ENCODE measurements around the gene ITGB5. TPM values are rescaled to one million over a fixed set of nuclear protein-coding genes. Genes with fewer than 3 reads are reported as not detected.
"Not testable (repeated sequence)": the region's sequence is repeated elsewhere in the genome, so short reads cannot be mapped to it uniquely, and the experiment has no call there.

Gene ITGB5
- polyA plus RNA-seq, 3 donors = 0.68 to 1.2 (median 1.0) TPM

DNA sequence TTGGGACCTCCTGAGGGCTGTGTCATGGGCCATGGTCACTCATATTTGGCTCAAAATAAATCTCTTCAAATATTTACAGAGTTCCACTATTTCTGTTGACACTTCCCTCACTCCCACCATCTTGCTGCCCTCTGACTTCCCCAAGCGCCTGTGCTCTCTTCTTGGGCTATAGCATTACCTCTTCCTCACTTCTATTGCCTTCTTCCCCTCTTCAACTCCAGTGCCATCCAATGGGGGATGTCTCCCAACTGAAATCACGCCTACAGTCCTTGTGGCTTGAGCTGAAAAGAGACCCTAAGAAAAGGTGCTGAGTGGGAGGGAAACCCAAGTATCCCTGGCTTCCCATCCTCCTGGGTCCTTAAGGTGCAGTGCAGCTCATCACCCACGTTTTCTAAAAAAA lies 135.1 kb downstream of the ITGB5 start:
- Histone ChIP-seq H3K79me2 (ENCODE audit: insufficient read depth, low read length) (no peaks in the 10 kb centered on the region), H3K4me2 (replicated peaks; ENCODE audit: extremely low read depth, low read length, poor library complexity, severe bottlenecking) (no peak overlapping the region), H3K9me3 (replicated peaks in 1 of 2; ENCODE audit: control insufficient read depth in 1 of 2, insufficient read depth in 1 of 2, low read length in 2 of 2) (no peaks in the 10 kb centered on the region), H3K9ac (ENCODE audit: insufficient read depth, low read length, poor library complexity, severe bottlenecking) (no peak overlapping the region), H3K4me3 (replicated peaks in 1 of 3; ENCODE audit: low read depth in 2 of 3, low read length in 3 of 3) (no peak overlapping the region), H3K27me3 (ENCODE audit: control insufficient read depth in 2 of 2, insufficient read depth in 2 of 2, low read length in 2 of 2) (no peaks in the 10 kb centered on the region), H3K4me1 (ENCODE audit: control insufficient read depth in 1 of 2, insufficient read depth in 2 of 2, low read length in 2 of 2) (no peaks in the 10 kb centered on the region), H3K27ac (ENCODE audit: low read depth in 1 of 2, low read length in 2 of 2) (no peak overlapping the region), H4K20me1 (ENCODE audit: insufficient read depth, low read length) (no peaks in the 10 kb centered on the region), H3K36me3 (replicated peaks in 1 of 2; ENCODE audit: control insufficient read depth in 1 of 2, insufficient read depth in 2 of 2, low read length in 2 of 2) (peaks cover 0 to 6% of the 10 kb centered on the region in 2 donors), H2AFZ (ENCODE audit: insufficient read depth, low read depth, low read length, poor library complexity, severe bottlenecking) (no peak overlapping the region)
- H3K4me1 Mint-ChIP-seq = peaks cover 1% of the 10 kb centered on the region
- WGBS (ENCODE audit: insufficient coverage) = 100% methylated on average over 1 of the region's 3 CpGs
- H3K9me3 Mint-ChIP-seq = no peaks in the 10 kb centered on the region
- H3K27ac Mint-ChIP-seq = no peak overlapping the region
- TF ChIP-seq, protein P1, sequence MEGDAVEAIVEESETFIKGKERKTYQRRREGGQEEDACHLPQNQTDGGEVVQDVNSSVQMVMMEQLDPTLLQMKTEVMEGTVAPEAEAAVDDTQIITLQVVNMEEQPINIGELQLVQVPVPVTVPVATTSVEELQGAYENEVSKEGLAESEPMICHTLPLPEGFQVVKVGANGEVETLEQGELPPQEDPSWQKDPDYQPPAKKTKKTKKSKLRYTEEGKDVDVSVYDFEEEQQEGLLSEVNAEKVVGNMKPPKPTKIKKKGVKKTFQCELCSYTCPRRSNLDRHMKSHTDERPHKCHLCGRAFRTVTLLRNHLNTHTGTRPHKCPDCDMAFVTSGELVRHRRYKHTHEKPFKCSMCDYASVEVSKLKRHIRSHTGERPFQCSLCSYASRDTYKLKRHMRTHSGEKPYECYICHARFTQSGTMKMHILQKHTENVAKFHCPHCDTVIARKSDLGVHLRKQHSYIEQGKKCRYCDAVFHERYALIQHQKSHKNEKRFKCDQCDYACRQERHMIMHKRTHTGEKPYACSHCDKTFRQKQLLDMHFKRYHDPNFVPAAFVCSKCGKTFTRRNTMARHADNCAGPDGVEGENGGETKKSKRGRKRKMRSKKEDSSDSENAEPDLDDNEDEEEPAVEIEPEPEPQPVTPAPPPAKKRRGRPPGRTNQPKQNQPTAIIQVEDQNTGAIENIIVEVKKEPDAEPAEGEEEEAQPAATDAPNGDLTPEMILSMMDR (IDR thresholded peaks at IDR 0.05) = no peak
- DNase-seq = no peak
- no peak overlapping the region for H3K4me3 Mint-ChIP-seq
- H3K27me3 Mint-ChIP-seq (ENCODE audit: low read depth in 3 of 3) = peaks cover 0 to 3% (median 1%) of the 10 kb centered on the region in 3 donors
- intact Hi-C loops (cut with micrococcal nuclease) = no loop called here
- H3K36me3 Mint-ChIP-seq = peaks cover 3 to 5% of the 10 kb centered on the region in 2 donors

DNA sequence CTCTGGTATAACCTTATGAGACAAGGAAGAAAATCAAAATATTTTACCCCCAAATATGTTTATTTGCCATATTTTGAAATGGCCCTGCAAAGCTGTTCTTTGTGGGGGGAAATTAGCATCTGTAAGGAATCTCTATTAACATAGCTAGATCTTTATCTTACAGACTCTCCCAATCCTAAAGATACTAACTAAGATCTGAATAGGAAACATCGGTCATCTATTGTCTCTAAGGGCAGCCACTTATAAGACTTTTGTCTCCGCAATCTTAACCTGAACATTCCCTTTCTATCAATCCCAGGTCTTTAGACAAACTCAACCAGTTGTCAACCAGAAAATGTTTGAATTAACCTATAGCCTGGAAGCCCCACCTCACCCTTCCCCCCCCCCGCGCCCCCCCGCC lies 135.7 kb downstream of the ITGB5 start:
- Mint-ChIP-seq H3K27ac (no peak overlapping the region), H3K27me3 (ENCODE audit: low read depth in 3 of 3) (peaks cover 0 to 2% (median 1%) of the 10 kb centered on the region in 3 donors), H3K9me3 (no peaks in the 10 kb centered on the region), H3K4me1 (peaks cover 1% of the 10 kb centered on the region), H3K36me3 (peaks cover 7 to 11% of the 10 kb centered on the region in 2 donors), H3K4me3 (no peak overlapping the region)
- H3K27me3 ChIP-seq (ENCODE audit: control insufficient read depth in 2 of 2, insufficient read depth in 2 of 2, low read length in 2 of 2) = no peaks in the 10 kb centered on the region
- no peak overlapping the region for H3K9ac ChIP-seq (ENCODE audit: insufficient read depth, low read length, poor library complexity, severe bottlenecking)
- H3K9me3 ChIP-seq (replicated peaks in 1 of 2; ENCODE audit: control insufficient read depth in 1 of 2, insufficient read depth in 1 of 2, low read length in 2 of 2) = no peaks in the 10 kb centered on the region
- no peaks in the 10 kb centered on the region for H3K4me1 ChIP-seq (ENCODE audit: control insufficient read depth in 1 of 2, insufficient read depth in 2 of 2, low read length in 2 of 2)
- H3K4me2 ChIP-seq (replicated peaks; ENCODE audit: extremely low read depth, low read length, poor library complexity, severe bottlenecking) = no peak overlapping the region
- H3K79me2 ChIP-seq (ENCODE audit: insufficient read depth, low read length) = no peaks in the 10 kb centered on the region
- no peak overlapping the region for H3K27ac ChIP-seq (ENCODE audit: low read depth in 1 of 2, low read length in 2 of 2)
- no CpG with 5 or more reads among the region's 5 CpGs for WGBS (ENCODE audit: insufficient coverage)
- DNase-seq = no peak
- TF ChIP-seq, protein P1 (IDR thresholded peaks at IDR 0.05) = no peak
- H2AFZ ChIP-seq (ENCODE audit: insufficient read depth, low read depth, low read length, poor library complexity, severe bottlenecking) = no peak overlapping the region
- no peak overlapping the region for H3K4me3 ChIP-seq (replicated peaks in 1 of 3; ENCODE audit: low read depth in 2 of 3, low read length in 3 of 3)
- no peaks in the 10 kb centered on the region for H4K20me1 ChIP-seq (ENCODE audit: insufficient read depth, low read length)
- peaks cover 0 to 12% of the 10 kb centered on the region in 2 donors for H3K36me3 ChIP-seq (replicated peaks in 1 of 2; ENCODE audit: control insufficient read depth in 1 of 2, insufficient read depth in 2 of 2, low read length in 2 of 2)
- intact Hi-C loops (cut with micrococcal nuclease) = no loop called here

DNA sequence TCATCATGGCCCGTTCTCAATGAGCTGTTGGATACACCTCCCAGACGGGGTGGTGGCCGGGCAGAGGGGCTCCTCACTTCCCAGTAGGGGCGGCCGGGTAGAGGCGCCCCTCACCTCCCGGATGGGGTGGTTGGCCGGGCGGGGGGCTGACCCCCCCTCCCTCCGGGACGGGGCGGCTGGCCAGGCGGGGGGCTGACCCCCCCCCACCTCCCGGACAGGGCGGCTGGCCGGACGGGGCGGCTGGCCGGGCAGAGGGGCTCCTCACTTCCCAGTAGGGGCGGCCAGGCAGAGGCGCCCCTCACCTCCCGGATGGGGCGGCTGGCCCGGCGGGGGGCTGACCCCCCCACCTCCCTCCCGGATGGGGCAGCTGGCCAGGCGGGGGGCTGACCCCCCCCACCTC lies 137.3 kb downstream of the ITGB5 start:
- H3K4me2 ChIP-seq (replicated peaks; ENCODE audit: extremely low read depth, low read length, poor library complexity, severe bottlenecking); H3K9ac ChIP-seq (ENCODE audit: insufficient read depth, low read length, poor library complexity, severe bottlenecking); H3K27me3 ChIP-seq (ENCODE audit: control insufficient read depth in 2 of 2, insufficient read depth in 2 of 2, low read length in 2 of 2); H3K79me2 ChIP-seq (ENCODE audit: insufficient read depth, low read length); H3K4me1 Mint-ChIP-seq; H3K4me3 Mint-ChIP-seq; H3K9me3 Mint-ChIP-seq; H2AFZ ChIP-seq (ENCODE audit: insufficient read depth, low read depth, low read length, poor library complexity, severe bottlenecking); H3K27me3 Mint-ChIP-seq (ENCODE audit: low read depth in 3 of 3); H3K9me3 ChIP-seq (replicated peaks in 1 of 2; ENCODE audit: control insufficient read depth in 1 of 2, insufficient read depth in 1 of 2, low read length in 2 of 2); DNase-seq; H3K27ac Mint-ChIP-seq; H3K4me3 ChIP-seq (replicated peaks in 1 of 3; ENCODE audit: low read depth in 2 of 3, low read length in 3 of 3); H4K20me1 ChIP-seq (ENCODE audit: insufficient read depth, low read length); H3K4me1 ChIP-seq (ENCODE audit: control insufficient read depth in 1 of 2, insufficient read depth in 2 of 2, low read length in 2 of 2); intact Hi-C loops (cut with micrococcal nuclease); H3K27ac ChIP-seq (ENCODE audit: low read depth in 1 of 2, low read length in 2 of 2): not testable (repeated sequence)
- no CpG with 5 or more reads among the region's 27 CpGs for WGBS (ENCODE audit: insufficient coverage)
- peaks cover 19 to 26% of the 10 kb centered on the region in 2 donors for H3K36me3 Mint-ChIP-seq
- peaks cover 6 to 28% of the 10 kb centered on the region in 2 donors for H3K36me3 ChIP-seq (replicated peaks in 1 of 2; ENCODE audit: control insufficient read depth in 1 of 2, insufficient read depth in 2 of 2, low read length in 2 of 2)

Data from CD14-positive monocyte (primary cell).